MM.1S (cell line): ENCODE results near the gene DTX1.

Source experiments
- EZH2 ChIP-seq: fragments of 300-600 bp; sonication (generic); optimal IDR thresholded peaks from 2 replicates; pipeline ENCODE3; 2017; ENCODE audit warnings: low read depth, mild to moderate bottlenecking, antibody characterized with exemption, low read length, mixed read lengths
- EZH2phosphoT487 ChIP-seq: fragments of 300-600 bp; sonication (generic); IDR thresholded peaks from 2 replicates; pipeline ENCODE4 v1.6.1; 2018; ENCODE audit warnings: antibody characterized with exemption, low read length
- TF ChIP-seq, protein P1 (sequence below): fragments of 300-600 bp; sonication (generic); IDR thresholded peaks from 2 replicates; pipeline ENCODE4 v1.5.1; 2016; ENCODE audit warnings: antibody characterized with exemption, low read length, mixed read lengths

DNA sequence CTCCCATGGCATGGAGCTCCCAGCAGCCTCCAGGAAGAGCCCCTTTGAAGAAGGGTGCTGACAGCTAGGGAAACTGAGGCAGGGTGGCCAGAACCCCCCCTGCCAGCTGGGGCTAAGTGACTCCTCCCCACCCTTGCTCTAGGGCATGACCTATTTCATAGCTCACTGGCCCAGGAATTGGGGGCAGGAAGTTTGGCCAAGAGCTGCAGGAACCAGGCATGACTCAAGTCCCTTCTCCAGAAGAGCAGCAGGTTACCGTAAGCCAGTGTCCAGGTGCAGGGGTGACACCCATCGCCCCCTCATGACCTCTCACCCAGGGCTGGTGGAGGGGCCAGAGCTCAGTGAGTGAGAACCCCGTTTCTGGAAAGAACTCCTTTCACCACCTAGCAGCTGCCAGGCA lies 77.1 kb downstream of the DTX1 start:
- TF ChIP-seq, protein P1, sequence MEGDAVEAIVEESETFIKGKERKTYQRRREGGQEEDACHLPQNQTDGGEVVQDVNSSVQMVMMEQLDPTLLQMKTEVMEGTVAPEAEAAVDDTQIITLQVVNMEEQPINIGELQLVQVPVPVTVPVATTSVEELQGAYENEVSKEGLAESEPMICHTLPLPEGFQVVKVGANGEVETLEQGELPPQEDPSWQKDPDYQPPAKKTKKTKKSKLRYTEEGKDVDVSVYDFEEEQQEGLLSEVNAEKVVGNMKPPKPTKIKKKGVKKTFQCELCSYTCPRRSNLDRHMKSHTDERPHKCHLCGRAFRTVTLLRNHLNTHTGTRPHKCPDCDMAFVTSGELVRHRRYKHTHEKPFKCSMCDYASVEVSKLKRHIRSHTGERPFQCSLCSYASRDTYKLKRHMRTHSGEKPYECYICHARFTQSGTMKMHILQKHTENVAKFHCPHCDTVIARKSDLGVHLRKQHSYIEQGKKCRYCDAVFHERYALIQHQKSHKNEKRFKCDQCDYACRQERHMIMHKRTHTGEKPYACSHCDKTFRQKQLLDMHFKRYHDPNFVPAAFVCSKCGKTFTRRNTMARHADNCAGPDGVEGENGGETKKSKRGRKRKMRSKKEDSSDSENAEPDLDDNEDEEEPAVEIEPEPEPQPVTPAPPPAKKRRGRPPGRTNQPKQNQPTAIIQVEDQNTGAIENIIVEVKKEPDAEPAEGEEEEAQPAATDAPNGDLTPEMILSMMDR: no peak
- TF ChIP-seq EZH2phosphoT487: no peak
- TF ChIP-seq EZH2: no peak
